K562 (cell line): Measurements from ENCODE around the gene EN1. TPM values are rescaled to one million over a fixed set of nuclear protein-coding genes. Genes with fewer than 3 reads are reported as not detected.

Experiments
- CHD7 ChIP-seq: fragments of 200-600 bp; sonication (generic); IDR thresholded peaks from one replicate; pipeline ENCODE4 v1.6.1; 2012; ENCODE audit warnings: mild to moderate bottlenecking, low read depth, low read length, inconsistent platforms
- ZNF398 ChIP-seq: fragments of 250-450 bp; sonication (Bioruptor Pico); IDR thresholded peaks from 2 replicates; pipeline ENCODE4 v1.8.0; 2021; ENCODE audit warnings: moderate library complexity, mild to moderate bottlenecking, inconsistent platforms
- polyA plus RNA-seq, 8 experiments: library from polyadenylated mRNA; depleted of rRNA in 4 of 8; stranded (reverse) in 5 of 8; unstranded in 3 of 8; fragments of >200 nt; fragmentation: Nextera tagmentation in 2 of 8; fragmentation: Illumina TruSeq in 1 of 8; extraction: Ambion mirVana in 2 of 8; extraction: Trizol in 1 of 8; gene quantifications; 2 replicates each; pipeline versions ENCODE4 v1.2.1 to v1.2.3, GENCODE V29; 2011 to 2014; ENCODE audit warnings: inconsistent platforms in 1 of 8, missing spikeins in 1 of 8
- total RNA-seq, 7 experiments: library from RNA; depleted of rRNA in 6 of 7; stranded (reverse); fragments of >200 nt in 6 of 7; fragmentation: Illumina TruSeq in 2 of 7; extraction: Trizol in 2 of 7; gene quantifications; 2 replicates each; pipeline versions ENCODE4 v1.2.1 to v1.2.3, GENCODE V29; 2011 to 2021; ENCODE audit warnings: low replicate concordance in 1 of 7

The EN1 gene
- total and polyA plus RNA-seq, 9 of the 15 experiments (the other 6 are each of a cell fraction or from before 2014, with no cell fraction given): 0.06 to 2.0 (median 0.51) TPM

- TF ChIP-seq CHD7 (no peak), ZNF398 (CRISPR knock-in tag) (no peak)
- TF ChIP-seq, all 486 proteins: peak for 0
Measured at GRCh38 chr2:118857677-118858484, 10.4 kb upstream of the EN1 start (continued).
